HepG2 (cell line): ENCODE results near the gene CACNA1G. TPM values are rescaled to one million over a fixed set of nuclear protein-coding genes. Genes with fewer than 3 reads are reported as not detected.

Experiments
- ATAC-seq: fragments of 200-7000 bp; cut with Tn5 transposase; 3 replicates; pipeline ENCODE4 v1.9.1; 2020; ENCODE audit warnings: mild to moderate bottlenecking, moderate library complexity
- BruUV-seq: library from RNA; stranded (reverse); fragments of 400-500 nt; replicated peaks from 2 replicates; lab custom pipeline; 2021; lab: Mats Ljungman, UMichigan
- CTCF ChIA-PET: fragments of 300-600 bp; formaldehyde crosslinking; extraction: SDS; loops from one replicate; lab custom pipeline; 2021; ENCODE audit warnings: low total read pairs, inconsistent platforms, low intra/inter-chr PET ratio; lab: Yijun Ruan, JAX
- POLR2A ChIA-PET: fragments of 350-600 bp; sonication (Branson Sonifier 250); formaldehyde crosslinking; loops from one replicate; lab custom pipeline; 2020; ENCODE audit warnings: antibody characterized with exemption, inconsistent platforms; lab: Yijun Ruan, JAX
- DNase-seq: peaks from one replicate; pipeline ENCODE4 v3.0.0-alpha.2; 2015; ENCODE audit warnings: low spot score
- FAIRE-seq: peaks from 3 replicates; lab custom pipeline; 2011; peaks lifted over from hg19 to GRCh38; lab: Jason Lieb, UNC
- H2AFZ ChIP-seq: one replicate; pipeline ENCODE4 v1.6.1; 2011; ENCODE audit warnings: low read length, inconsistent platforms
- H3K27ac ChIP-seq: fragments of 300-600 bp; 3 replicates; pipeline ENCODE4 v1.8.0; 2011; ENCODE audit warnings: mixed run types, mild to moderate bottlenecking, mixed read lengths, low read length, inconsistent platforms; ENCODE audit not compliant: insufficient read depth; ENCODE audit errors: extremely low read length
- H3K27me3 ChIP-seq, 2 experiments: fragments of 200-600 bp in 1 of 2; 2 replicates in 1 of 2; 3 replicates in 1 of 2; pipeline versions ENCODE4 v1.6.0 to v1.8.0; 2011; ENCODE audit warnings: low read length in 2 of 2, mild to moderate bottlenecking in 2 of 2, moderate library complexity in 2 of 2, inconsistent platforms in 1 of 2; ENCODE audit not compliant: insufficient read depth in 2 of 2, control insufficient read depth in 1 of 2
- H3K36me3 ChIP-seq, 2 experiments: fragments of 200-600 bp in 1 of 2; replicated peaks in 1 of 2; 2 replicates in 1 of 2; 3 replicates in 1 of 2; pipeline versions ENCODE4 v1.5.1 to v1.8.0; 2011; ENCODE audit warnings: low read length in 2 of 2, inconsistent platforms in 1 of 2; ENCODE audit not compliant: insufficient read depth in 2 of 2, control insufficient read depth in 1 of 2
- H3K4me1 ChIP-seq: 2 replicates; pipeline ENCODE4 v1.5.1; 2012; ENCODE audit warnings: low read length, inconsistent platforms; ENCODE audit not compliant: insufficient read depth
- H3K4me2 ChIP-seq: 2 replicates; pipeline ENCODE4 v1.6.0; 2011; ENCODE audit warnings: low read depth, low read length, inconsistent platforms
- H3K4me3 ChIP-seq, 3 experiments: fragments of 200-600 bp in 1 of 3; sonication (generic), shearing (Covaris generic) in 1 of 3; replicated peaks in 1 of 3; 2 replicates each; pipeline ENCODE4 v1.5.1; 2011 to 2016; ENCODE audit warnings: low read length in 3 of 3, inconsistent platforms in 2 of 3, low read depth in 2 of 3, mild to moderate bottlenecking in 2 of 3, control low read depth in 1 of 3, mixed read lengths in 1 of 3; ENCODE audit not compliant: insufficient read depth in 1 of 3
- H3K79me2 ChIP-seq: one replicate; pipeline ENCODE4 v1.6.1; 2011; ENCODE audit warnings: low read length, inconsistent platforms; ENCODE audit not compliant: insufficient read depth
- H3K9ac ChIP-seq: 2 replicates; pipeline ENCODE4 v1.6.0; 2011; ENCODE audit warnings: mild to moderate bottlenecking, low read depth, low read length, inconsistent platforms; ENCODE audit not compliant: insufficient read depth
- H3K9me3 ChIP-seq: 2 replicates; pipeline ENCODE4 v1.5.1; 2012; ENCODE audit warnings: mild to moderate bottlenecking, low read length
- H4K20me1 ChIP-seq: 2 replicates; pipeline ENCODE4 v1.6.0; 2011; ENCODE audit warnings: inconsistent platforms, mild to moderate bottlenecking, low read length, moderate library complexity; ENCODE audit not compliant: insufficient read depth
- CEBPG ChIP-seq: IDR thresholded peaks from 2 replicates; pipeline ENCODE4 v1.6.1; 2016
- FOXA3 ChIP-seq: IDR thresholded peaks from 2 replicates; pipeline ENCODE4 v1.6.1; 2016; ENCODE audit warnings: missing genetic modification reagents, missing compliant biosample characterization
- JUNB ChIP-seq: sonication (generic); formaldehyde crosslinking; IDR thresholded peaks from 2 replicates; pipeline ENCODE4 v1.8.0; 2022; ENCODE audit warnings: missing genetic modification reagents, mild to moderate bottlenecking, borderline replicate concordance
- NR3C1 ChIP-seq: sonication (generic); formaldehyde crosslinking; IDR thresholded peaks from 2 replicates; pipeline ENCODE4 v1.4.0; 2020; ENCODE audit warnings: missing genetic modification reagents
- RXRB ChIP-seq: IDR thresholded peaks from 2 replicates; pipeline ENCODE4 v1.6.1; 2016; ENCODE audit warnings: borderline replicate concordance, missing genetic modification reagents, missing compliant biosample characterization
- TCF7 ChIP-seq: sonication (generic); IDR thresholded peaks from 2 replicates; pipeline ENCODE4 v1.6.1; 2016; ENCODE audit warnings: antibody characterized with exemption, low read depth
- ZNF574 ChIP-seq: sonication (generic); formaldehyde crosslinking; IDR thresholded peaks from 2 replicates; pipeline ENCODE4 v1.4.0; 2020; ENCODE audit warnings: missing genetic modification reagents
- WGBS: methylation state at CpG from one replicate; pipeline ENCODE4 v1.1.6; 2017; ENCODE audit warnings: low lambda C conversion rate; 5-methylcytosine and 5-hydroxymethylcytosine counted together
- in situ Hi-C: cut with HindIII; loops from 2 replicates; pipeline ENCODE4 v1.10.0; 2017; ENCODE audit warnings: low pct_unique_long_range_greater_than_20kb; ENCODE audit not compliant: extremely low pct_ligation_motif_present
- intact Hi-C: fragments of 100-400 bp; cut with micrococcal nuclease; formaldehyde crosslinking; loops from one replicate; pipeline ENCODE4 v1.10.0; 2022; ENCODE audit not compliant: unreplicated experiment
- polyA plus RNA-seq, 8 experiments: library from polyadenylated mRNA; depleted of rRNA in 3 of 8; stranded (reverse) in 7 of 8; unstranded in 1 of 8; fragments of >200 nt; fragmentation: Illumina TruSeq in 4 of 8; extraction: Trizol in 4 of 8; gene quantifications; 2 replicates each; pipeline versions ENCODE4 v1.2.1 to v1.2.3, GENCODE V29; 2011 to 2016; ENCODE audit warnings: low read depth in 4 of 8, missing spikeins in 1 of 8, mixed read lengths in 1 of 8; ENCODE audit not compliant: insufficient read depth in 1 of 8
- total RNA-seq, 5 experiments: library from RNA; depleted of rRNA; stranded (reverse); fragments of >200 nt; fragmentation: Illumina TruSeq; extraction: Trizol; gene quantifications; 2 replicates each; pipeline ENCODE4 v1.2.3, GENCODE V29; 2016; ENCODE audit warnings: low read depth in 1 of 5
- TF ChIP-seq, protein P1 (sequence below): sonication (generic); formaldehyde crosslinking; IDR thresholded peaks from 2 replicates; pipeline ENCODE4 v1.9.0; 2021; ENCODE audit warnings: missing genetic modification reagents, borderline replicate concordance
- TF ChIP-seq, protein P2 (sequence below): sonication (generic); formaldehyde crosslinking; IDR thresholded peaks from 2 replicates; pipeline ENCODE4 v1.8.1; 2023; ENCODE audit warnings: mild to moderate bottlenecking, missing genetic modification reagents, borderline replicate concordance
- TF ChIP-seq, protein P3 (sequence below): sonication (generic); formaldehyde crosslinking; IDR thresholded peaks from 2 replicates; pipeline ENCODE4 v1.4.0; 2020; ENCODE audit warnings: missing genetic modification reagents
- TF ChIP-seq, protein P4 (sequence below): sonication (generic); formaldehyde crosslinking; IDR thresholded peaks from 2 replicates; pipeline ENCODE4 v1.8.0; 2022; ENCODE audit warnings: missing genetic modification reagents, mild to moderate bottlenecking, borderline replicate concordance

The CACNA1G gene
- total and polyA plus RNA-seq, 2 of the 13 experiments (the other 11 are each of a cell fraction or from before 2014, with no cell fraction given) = 0.02 TPM; not detected in 1

DNA sequence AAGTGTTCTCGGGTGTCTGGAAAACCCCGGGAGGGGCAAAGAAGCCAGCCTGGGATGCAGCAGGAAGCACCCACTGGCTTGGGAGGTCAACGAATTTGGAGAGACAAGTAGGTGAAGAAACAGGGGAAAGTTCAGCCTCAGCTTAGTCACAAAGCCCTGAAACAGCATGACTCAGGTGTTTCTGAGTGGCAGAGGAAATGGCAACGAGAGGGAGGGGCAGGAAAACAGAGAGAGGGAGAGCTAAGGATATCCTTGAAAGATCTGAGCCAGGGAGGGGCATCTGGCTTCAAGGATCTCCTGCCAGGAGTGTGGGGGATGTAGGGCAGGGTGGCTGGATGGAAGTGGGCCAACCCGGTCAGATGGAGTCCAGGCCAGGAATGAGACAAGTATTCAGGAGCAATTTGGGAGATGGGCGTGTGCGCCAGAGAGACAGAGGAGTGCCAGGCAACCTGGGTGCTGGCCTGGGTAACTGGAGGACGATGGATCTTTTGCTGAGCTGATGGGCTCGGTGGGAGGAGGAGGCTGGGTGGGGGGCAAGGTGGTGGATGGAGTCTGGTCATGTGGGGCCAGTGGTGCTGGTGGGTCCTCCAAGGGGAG, 101.4 kb downstream of the CACNA1G start:
- H3K27ac ChIP-seq = peak overlapping the region; percentile 82
- DNase-seq (peak; percentile 93), ATAC-seq (peak; percentile 42), FAIRE-seq (peak; percentile 99)
- WGBS = 44% methylated on average over 9 of the region's 9 CpGs
- H2AFZ ChIP-seq = no peak overlapping the region
- BruUV-seq = no TSS peak
- CTCF ChIA-PET = no interaction called here
- peak overlapping the region; percentile 45 for H3K4me2 ChIP-seq
- H3K9me3 ChIP-seq = no peaks in the 10 kb centered on the region
- in situ Hi-C loops = no loop called here
- peak overlapping the region in 1 of 3 experiments; percentile 11; a peak in 2 of 6 replicates for H3K4me3 ChIP-seq
- POLR2A ChIA-PET = interaction anchor here (0.6 to 4.6 kb wide), 16 partner anchors 9 to 141 kb away, joined by 3 to 140 read pairs (median 8); partner anchors contain the start of genes ABCC3 and LUC7L3
- no peaks in the 10 kb centered on the region for H3K36me3 ChIP-seq
- peaks cover 76% of the 10 kb centered on the region for H3K4me1 ChIP-seq
- no peaks in the 10 kb centered on the region for H3K79me2 ChIP-seq
- H4K20me1 ChIP-seq = no peaks in the 10 kb centered on the region
- no peaks in the 10 kb centered on the region for H3K27me3 ChIP-seq
- intact Hi-C loops = loop anchor here (2.0 kb wide), 1 partner anchor 17 kb away; no protein-coding TSS in a partner anchor
- peak overlapping the region; percentile 50 for H3K9ac ChIP-seq
- TF ChIP-seq, protein P1, sequence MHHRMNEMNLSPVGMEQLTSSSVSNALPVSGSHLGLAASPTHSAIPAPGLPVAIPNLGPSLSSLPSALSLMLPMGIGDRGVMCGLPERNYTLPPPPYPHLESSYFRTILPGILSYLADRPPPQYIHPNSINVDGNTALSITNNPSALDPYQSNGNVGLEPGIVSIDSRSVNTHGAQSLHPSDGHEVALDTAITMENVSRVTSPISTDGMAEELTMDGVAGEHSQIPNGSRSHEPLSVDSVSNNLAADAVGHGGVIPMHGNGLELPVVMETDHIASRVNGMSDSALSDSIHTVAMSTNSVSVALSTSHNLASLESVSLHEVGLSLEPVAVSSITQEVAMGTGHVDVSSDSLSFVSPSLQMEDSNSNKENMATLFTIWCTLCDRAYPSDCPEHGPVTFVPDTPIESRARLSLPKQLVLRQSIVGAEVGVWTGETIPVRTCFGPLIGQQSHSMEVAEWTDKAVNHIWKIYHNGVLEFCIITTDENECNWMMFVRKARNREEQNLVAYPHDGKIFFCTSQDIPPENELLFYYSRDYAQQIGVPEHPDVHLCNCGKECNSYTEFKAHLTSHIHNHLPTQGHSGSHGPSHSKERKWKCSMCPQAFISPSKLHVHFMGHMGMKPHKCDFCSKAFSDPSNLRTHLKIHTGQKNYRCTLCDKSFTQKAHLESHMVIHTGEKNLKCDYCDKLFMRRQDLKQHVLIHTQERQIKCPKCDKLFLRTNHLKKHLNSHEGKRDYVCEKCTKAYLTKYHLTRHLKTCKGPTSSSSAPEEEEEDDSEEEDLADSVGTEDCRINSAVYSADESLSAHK (CRISPR knock-in tag) = no peak
- peak; percentile 99 for TF ChIP-seq RXRB (CRISPR knock-in tag)
- TF ChIP-seq TCF7 = 0 out of 2 replicates have a peak, but pooled peaks have one; percentile 21
- no peak for TF ChIP-seq JUNB (CRISPR knock-in tag)
- TF ChIP-seq, protein P2, sequence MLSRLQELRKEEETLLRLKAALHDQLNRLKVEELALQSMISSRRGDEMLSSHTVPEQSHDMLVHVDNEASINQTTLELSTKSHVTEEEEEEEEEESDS (CRISPR knock-in tag) = peak; percentile 22; the same call in 1 of the 2 replicates
- TF ChIP-seq NR3C1 = no peak
- peak; percentile 58; the same call in 1 of the 2 replicates for TF ChIP-seq ZNF574 (CRISPR knock-in tag)
- peak; percentile 82 for TF ChIP-seq CEBPG (CRISPR knock-in tag)
- TF ChIP-seq, protein P3, sequence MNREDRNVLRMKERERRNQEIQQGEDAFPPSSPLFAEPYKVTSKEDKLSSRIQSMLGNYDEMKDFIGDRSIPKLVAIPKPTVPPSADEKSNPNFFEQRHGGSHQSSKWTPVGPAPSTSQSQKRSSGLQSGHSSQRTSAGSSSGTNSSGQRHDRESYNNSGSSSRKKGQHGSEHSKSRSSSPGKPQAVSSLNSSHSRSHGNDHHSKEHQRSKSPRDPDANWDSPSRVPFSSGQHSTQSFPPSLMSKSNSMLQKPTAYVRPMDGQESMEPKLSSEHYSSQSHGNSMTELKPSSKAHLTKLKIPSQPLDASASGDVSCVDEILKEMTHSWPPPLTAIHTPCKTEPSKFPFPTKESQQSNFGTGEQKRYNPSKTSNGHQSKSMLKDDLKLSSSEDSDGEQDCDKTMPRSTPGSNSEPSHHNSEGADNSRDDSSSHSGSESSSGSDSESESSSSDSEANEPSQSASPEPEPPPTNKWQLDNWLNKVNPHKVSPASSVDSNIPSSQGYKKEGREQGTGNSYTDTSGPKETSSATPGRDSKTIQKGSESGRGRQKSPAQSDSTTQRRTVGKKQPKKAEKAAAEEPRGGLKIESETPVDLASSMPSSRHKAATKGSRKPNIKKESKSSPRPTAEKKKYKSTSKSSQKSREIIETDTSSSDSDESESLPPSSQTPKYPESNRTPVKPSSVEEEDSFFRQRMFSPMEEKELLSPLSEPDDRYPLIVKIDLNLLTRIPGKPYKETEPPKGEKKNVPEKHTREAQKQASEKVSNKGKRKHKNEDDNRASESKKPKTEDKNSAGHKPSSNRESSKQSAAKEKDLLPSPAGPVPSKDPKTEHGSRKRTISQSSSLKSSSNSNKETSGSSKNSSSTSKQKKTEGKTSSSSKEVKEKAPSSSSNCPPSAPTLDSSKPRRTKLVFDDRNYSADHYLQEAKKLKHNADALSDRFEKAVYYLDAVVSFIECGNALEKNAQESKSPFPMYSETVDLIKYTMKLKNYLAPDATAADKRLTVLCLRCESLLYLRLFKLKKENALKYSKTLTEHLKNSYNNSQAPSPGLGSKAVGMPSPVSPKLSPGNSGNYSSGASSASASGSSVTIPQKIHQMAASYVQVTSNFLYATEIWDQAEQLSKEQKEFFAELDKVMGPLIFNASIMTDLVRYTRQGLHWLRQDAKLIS (CRISPR knock-in tag) = peak; percentile 28; the same call in 1 of the 2 replicates
- TF ChIP-seq FOXA3 (CRISPR knock-in tag) = peak; percentile 80
- TF ChIP-seq, protein P4, sequence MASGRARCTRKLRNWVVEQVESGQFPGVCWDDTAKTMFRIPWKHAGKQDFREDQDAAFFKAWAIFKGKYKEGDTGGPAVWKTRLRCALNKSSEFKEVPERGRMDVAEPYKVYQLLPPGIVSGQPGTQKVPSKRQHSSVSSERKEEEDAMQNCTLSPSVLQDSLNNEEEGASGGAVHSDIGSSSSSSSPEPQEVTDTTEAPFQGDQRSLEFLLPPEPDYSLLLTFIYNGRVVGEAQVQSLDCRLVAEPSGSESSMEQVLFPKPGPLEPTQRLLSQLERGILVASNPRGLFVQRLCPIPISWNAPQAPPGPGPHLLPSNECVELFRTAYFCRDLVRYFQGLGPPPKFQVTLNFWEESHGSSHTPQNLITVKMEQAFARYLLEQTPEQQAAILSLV = 0 out of 2 replicates have a peak, but pooled peaks have one; percentile 45
